ENCODE measurements around the gene PDE6A.

DNA sequence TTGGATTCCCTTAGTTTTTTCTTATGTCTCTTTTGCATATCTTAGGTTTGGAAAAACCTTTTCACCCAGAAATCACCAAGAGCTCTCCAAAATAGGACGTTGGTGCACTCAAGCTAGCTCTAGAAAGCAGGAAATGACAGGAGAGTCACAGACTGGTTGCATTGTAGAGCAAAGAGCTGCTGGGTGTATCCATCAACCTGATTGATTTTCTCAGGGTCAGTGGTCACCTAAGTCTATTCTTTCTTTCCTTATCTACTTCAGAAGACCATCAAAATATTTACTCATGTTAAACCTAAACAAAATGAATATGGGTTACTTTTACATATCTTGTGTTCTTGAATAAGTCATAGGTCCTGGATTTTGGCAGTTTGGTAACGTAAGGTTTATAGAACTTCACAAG is 30.8 kb upstream of the PDE6A start:
- TF ChIP-seq CTCF (IDR thresholded peaks at IDR 0.05), result no peak
- no peak for TF ChIP-seq POLR2A (IDR thresholded peaks at IDR 0.05)
- no peak for TF ChIP-seq EP300 (IDR thresholded peaks at IDR 0.05)

All from tibial nerve (tissue), 4 donors.